ENCODE data around the gene KIAA0930.

DNA sequence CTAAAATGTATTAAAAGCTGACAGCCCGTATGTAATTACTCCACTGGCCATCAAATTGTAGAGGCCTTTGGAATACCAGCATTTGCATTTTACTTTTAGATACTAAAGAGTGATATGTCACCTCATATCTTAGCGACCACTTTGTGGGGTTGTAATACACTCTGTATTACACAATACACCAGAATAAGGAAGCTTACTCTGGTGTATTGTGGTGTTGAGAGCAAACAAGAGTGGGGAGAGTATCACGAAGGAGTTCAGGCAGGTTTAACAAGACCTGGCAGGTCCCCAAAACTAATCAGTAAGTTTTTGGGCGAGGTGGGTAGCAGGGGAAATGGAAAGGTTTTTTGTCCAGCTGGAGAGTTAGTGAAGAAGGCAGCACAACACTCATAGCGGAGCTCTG is 73.8 kb downstream of the KIAA0930 start:
- TF ChIP-seq POLR2AphosphoS5 (IDR thresholded peaks at IDR 0.05; ENCODE audit: low read depth) (no peak), CTCF (conservative IDR thresholded peaks at IDR 0.05; ENCODE audit: low read depth in 2 of 2) (no peak), EZH2 (IDR thresholded peaks at IDR 0.05; ENCODE audit: low read depth, unreplicated experiment) (no peak)

All from GM23338 (cell line).